A549 (cell line): ENCODE data around the gene TRAPPC10.

Experiments
- BHLHE40 ChIP-seq: IDR thresholded peaks from 2 replicates; pipeline ENCODE4 v1.6.1; 2012; ENCODE audit warnings: low read depth, low read length, inconsistent platforms
- CBX2 ChIP-seq: fragments of 200-600 bp; sonication (generic); IDR thresholded peaks from 2 replicates; pipeline ENCODE4 v1.6.1; 2016; ENCODE audit warnings: low read depth, mild to moderate bottlenecking, borderline replicate concordance
- CHD2 ChIP-seq: fragments of 150-350 bp; IDR thresholded peaks from 2 replicates; pipeline ENCODE4 v1.6.1; 2014; ENCODE audit warnings: low read length; ENCODE audit not compliant: partially characterized antibody
- PHF8 ChIP-seq: fragments of 200-600 bp; sonication (generic); IDR thresholded peaks from 2 replicates; pipeline ENCODE4 v1.6.1; 2016; ENCODE audit warnings: low read depth, mild to moderate bottlenecking, antibody characterized with exemption, moderate library complexity, borderline replicate concordance
- POLR2A ChIP-seq: IDR thresholded peaks from 2 replicates; pipeline ENCODE4 v1.6.1; 2012; ENCODE audit warnings: mild to moderate bottlenecking, low read length
- RAD21 ChIP-seq, 2 experiments: fragments of >200 bp in 1 of 2; sonication (Bioruptor Twin) in 1 of 2; formaldehyde crosslinking in 1 of 2; IDR thresholded peaks in 1 of 2; conservative IDR thresholded peaks in 1 of 2; 2 replicates in 1 of 2; 3 replicates in 1 of 2; pipeline ENCODE4 v1.6.1; 2012 to 2018; ENCODE audit warnings: inconsistent platforms in 1 of 2
- RARB ChIP-seq: fragments of 250-450 bp; sonication (Bioruptor Pico); IDR thresholded peaks from 2 replicates; pipeline ENCODE4 v1.8.0; 2021; ENCODE audit warnings: mild to moderate bottlenecking, moderate library complexity
- REST ChIP-seq: fragments of 200-600 bp; sonication (generic); IDR thresholded peaks from 2 replicates; pipeline ENCODE4 v1.6.1; 2016; ENCODE audit warnings: antibody characterized with exemption, mild to moderate bottlenecking, moderate library complexity
- TF ChIP-seq, protein P1 (sequence below): fragments of >200 bp; sonication (Bioruptor Twin); formaldehyde crosslinking; IDR thresholded peaks from 3 replicates; pipeline ENCODE4 v1.5.1; 2016

DNA sequence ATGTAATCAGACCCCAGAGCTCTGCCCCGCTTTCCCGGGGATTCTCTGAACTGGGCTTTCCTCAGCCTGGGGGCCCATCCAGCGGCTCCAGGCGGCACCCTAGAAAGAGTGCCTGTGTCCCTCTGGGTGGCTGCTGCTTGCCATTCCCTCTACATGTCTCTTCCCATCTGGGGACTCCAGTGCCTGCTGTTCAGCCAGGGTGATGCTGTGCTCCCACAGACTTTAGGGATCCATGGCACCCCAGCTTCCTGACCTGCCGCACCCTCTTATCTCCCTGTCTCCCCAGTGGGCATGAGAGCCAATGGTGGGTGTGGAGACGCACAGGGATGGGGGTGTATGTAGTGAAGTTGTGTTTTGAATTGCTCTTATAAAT is 16.2 kb downstream of the TRAPPC10 start:
- TF ChIP-seq CBX2 (no peak), RAD21 (conservative IDR thresholded peaks at IDR 0.05 in 1 of 2, IDR thresholded peaks at IDR 0.05 in 1 of 2) (no peak), RARB (CRISPR knock-in tag) (no peak), POLR2A (no peak), REST (no peak), CHD2 (no peak), BHLHE40 (no peak), PHF8 (no peak)
- TF ChIP-seq, protein P1, sequence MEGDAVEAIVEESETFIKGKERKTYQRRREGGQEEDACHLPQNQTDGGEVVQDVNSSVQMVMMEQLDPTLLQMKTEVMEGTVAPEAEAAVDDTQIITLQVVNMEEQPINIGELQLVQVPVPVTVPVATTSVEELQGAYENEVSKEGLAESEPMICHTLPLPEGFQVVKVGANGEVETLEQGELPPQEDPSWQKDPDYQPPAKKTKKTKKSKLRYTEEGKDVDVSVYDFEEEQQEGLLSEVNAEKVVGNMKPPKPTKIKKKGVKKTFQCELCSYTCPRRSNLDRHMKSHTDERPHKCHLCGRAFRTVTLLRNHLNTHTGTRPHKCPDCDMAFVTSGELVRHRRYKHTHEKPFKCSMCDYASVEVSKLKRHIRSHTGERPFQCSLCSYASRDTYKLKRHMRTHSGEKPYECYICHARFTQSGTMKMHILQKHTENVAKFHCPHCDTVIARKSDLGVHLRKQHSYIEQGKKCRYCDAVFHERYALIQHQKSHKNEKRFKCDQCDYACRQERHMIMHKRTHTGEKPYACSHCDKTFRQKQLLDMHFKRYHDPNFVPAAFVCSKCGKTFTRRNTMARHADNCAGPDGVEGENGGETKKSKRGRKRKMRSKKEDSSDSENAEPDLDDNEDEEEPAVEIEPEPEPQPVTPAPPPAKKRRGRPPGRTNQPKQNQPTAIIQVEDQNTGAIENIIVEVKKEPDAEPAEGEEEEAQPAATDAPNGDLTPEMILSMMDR: no peak
